ENCODE data around the gene SESTD1. TPM values are rescaled to one million over a fixed set of nuclear protein-coding genes. Genes with fewer than 3 reads are reported as not detected.

SESTD1 gene
- total and polyA plus RNA-seq, 2 of the 8 experiments (the other 6 are each of a cell fraction or from before 2014, with no cell fraction given) = 5.2 to 49.6 TPM

DNA sequence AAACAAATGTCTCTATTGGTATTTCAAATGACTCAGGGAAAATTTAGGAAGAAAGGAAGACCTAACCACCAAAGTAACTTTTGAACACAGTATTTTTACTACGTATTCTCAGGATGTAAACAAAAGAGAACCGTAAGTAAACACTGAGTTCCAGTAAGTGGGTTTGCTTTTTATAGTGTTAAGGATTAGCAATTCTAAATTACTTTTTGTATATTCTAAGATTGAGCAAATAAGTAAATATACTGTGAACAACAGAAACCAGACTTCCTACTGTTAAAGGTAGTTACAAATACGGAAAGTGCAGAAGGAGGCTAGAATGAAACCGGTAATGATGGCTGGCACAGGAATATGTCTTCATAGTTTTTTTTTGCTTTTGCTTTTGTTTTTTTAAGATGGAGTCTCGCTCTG lies 31.5 kb downstream of the SESTD1 start (continued):
- TF ChIP-seq, protein P1, sequence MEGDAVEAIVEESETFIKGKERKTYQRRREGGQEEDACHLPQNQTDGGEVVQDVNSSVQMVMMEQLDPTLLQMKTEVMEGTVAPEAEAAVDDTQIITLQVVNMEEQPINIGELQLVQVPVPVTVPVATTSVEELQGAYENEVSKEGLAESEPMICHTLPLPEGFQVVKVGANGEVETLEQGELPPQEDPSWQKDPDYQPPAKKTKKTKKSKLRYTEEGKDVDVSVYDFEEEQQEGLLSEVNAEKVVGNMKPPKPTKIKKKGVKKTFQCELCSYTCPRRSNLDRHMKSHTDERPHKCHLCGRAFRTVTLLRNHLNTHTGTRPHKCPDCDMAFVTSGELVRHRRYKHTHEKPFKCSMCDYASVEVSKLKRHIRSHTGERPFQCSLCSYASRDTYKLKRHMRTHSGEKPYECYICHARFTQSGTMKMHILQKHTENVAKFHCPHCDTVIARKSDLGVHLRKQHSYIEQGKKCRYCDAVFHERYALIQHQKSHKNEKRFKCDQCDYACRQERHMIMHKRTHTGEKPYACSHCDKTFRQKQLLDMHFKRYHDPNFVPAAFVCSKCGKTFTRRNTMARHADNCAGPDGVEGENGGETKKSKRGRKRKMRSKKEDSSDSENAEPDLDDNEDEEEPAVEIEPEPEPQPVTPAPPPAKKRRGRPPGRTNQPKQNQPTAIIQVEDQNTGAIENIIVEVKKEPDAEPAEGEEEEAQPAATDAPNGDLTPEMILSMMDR (IDR thresholded peaks at IDR 0.05; ENCODE audit: control extremely low read depth in 1 of 3, insufficient read depth in 1 of 3, low read depth in 1 of 3, low read length in 3 of 3) = no peak
- TF ChIP-seq ZNF274 (IDR thresholded peaks at IDR 0.05; ENCODE audit: borderline replicate concordance, extremely low read depth, low read length) (no peak), EGR1 (IDR thresholded peaks at IDR 0.05; ENCODE audit: borderline replicate concordance, low read depth, low read length) (no peak), BACH1 (IDR thresholded peaks at IDR 0.05; ENCODE audit: low read length) (no peak), GABPA (IDR thresholded peaks at IDR 0.05; ENCODE audit: borderline replicate concordance, insufficient read depth, low read length) (no peak), EZH2 (IDR thresholded peaks at IDR 0.05; ENCODE audit: low read depth, low read length, severe bottlenecking) (no peak), TEAD4 (IDR thresholded peaks at IDR 0.05; ENCODE audit: low read depth, low read length) (no peak), SIX5 (IDR thresholded peaks at IDR 0.05; ENCODE audit: low read depth, low read length) (no peak), SP1 (IDR thresholded peaks at IDR 0.05; ENCODE audit: low read depth, low read length) (no peak)
